Right atrium auricular region (tissue), 2 donors: Measurements from ENCODE around the gene VIPR1. TPM values are rescaled to one million over a fixed set of nuclear protein-coding genes. Genes with fewer than 3 reads are reported as not detected.

Source experiments
- DNase-seq: peaks from one replicate; pipeline ENCODE4 v3.0.0-alpha.2; 2019; ENCODE audit warnings: low spot score
- H3K27ac ChIP-seq, 2 donors: fragments of 200-600 bp; sonication (generic); 1 replicate in 1 of 2; 2 replicates in 1 of 2; pipeline ENCODE4 v1.5.1; 2016 to 2019
- H3K27me3 ChIP-seq, 2 donors: fragments of 200-600 bp; sonication (generic); one replicate each; pipeline versions ENCODE4 v1.5.1 to v1.6.0; 2017 to 2019
- H3K36me3 ChIP-seq: fragments of 200-600 bp; sonication (generic); one replicate; pipeline ENCODE4 v1.5.1; 2016
- H3K4me1 ChIP-seq, 2 donors: fragments of 200-600 bp; sonication (generic); one replicate each; pipeline versions ENCODE4 v1.5.1 to v1.6.0; 2017 to 2019
- H3K4me3 ChIP-seq, 2 donors: fragments of 200-600 bp; sonication (generic); 1 replicate in 1 of 2; 2 replicates in 1 of 2; pipeline ENCODE4 v1.5.1; 2017 to 2019; ENCODE audit warnings: mild to moderate bottlenecking in 1 of 2, moderate library complexity in 1 of 2
- H3K9me3 ChIP-seq, 2 donors: fragments of 200-600 bp; sonication (generic); one replicate each; pipeline ENCODE4 v1.5.1; 2019
- CTCF ChIP-seq, 2 donors: fragments of 200-600 bp; sonication (generic); IDR thresholded peaks; one replicate each; pipeline ENCODE4 v1.5.1; 2019; ENCODE audit warnings: antibody characterized with exemption in 2 of 2
- total RNA-seq, 2 donors: library from RNA; depleted of rRNA; stranded (reverse); fragments of >200 nt; gene quantifications; one replicate each; pipeline ENCODE4 v1.1.0, GENCODE V29; 2016

VIPR1 gene
- total RNA-seq, 2 donors from 2014 or later: 6.2 to 21.0 TPM

DNA sequence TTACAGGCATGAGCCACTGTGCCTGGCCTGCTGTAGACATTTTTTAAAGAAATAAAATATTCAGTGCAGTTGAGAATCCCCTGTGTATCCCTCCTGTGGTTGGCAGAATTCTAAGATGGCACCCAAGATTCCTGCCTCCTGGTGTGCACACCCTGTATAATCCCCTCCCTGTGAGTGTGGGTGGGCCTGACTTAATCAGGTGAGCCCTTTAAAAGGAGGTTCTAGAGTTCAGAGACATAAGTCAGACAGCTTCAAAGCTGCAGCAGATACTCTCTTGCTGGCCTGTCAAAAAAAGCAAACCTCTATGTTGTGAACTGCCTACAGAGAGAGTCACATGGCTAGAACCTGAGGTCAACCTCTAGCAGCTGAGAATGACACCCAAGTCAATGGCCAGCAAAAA lies 7.0 kb upstream of the VIPR1 start:
- H3K27me3 ChIP-seq: no peaks in the 10 kb centered on the region
- H3K4me1 ChIP-seq: peaks cover 0 to 5% of the 10 kb centered on the region in 2 donors
- no peaks in the 10 kb centered on the region for H3K9me3 ChIP-seq
- no peak for TF ChIP-seq CTCF (IDR thresholded peaks at IDR 0.05)
- H3K27ac ChIP-seq: no peak overlapping the region
- H3K4me3 ChIP-seq: no peak overlapping the region
- DNase-seq: no peak
- H3K36me3 ChIP-seq: no peaks in the 10 kb centered on the region

GRCh38 chr3:42497009-42497731 lies 5.3 kb upstream of the VIPR1 start:
- peak; percentile 36 for DNase-seq
- H3K9me3 ChIP-seq: no peaks in the 10 kb centered on the region
- H3K27ac ChIP-seq: no peak overlapping the region
- H3K4me3 ChIP-seq: no peak overlapping the region
- no peaks in the 10 kb centered on the region for H3K36me3 ChIP-seq
- no peak for TF ChIP-seq CTCF (IDR thresholded peaks at IDR 0.05)
- H3K4me1 ChIP-seq: peaks cover 0 to 11% of the 10 kb centered on the region in 2 donors
- H3K27me3 ChIP-seq: no peaks in the 10 kb centered on the region

- Histone ChIP-seq H3K27ac (no peak overlapping the region), H3K27me3 (no peaks in the 10 kb centered on the region), H3K4me3 (no peak overlapping the region), H3K36me3 (no peaks in the 10 kb centered on the region), H3K4me1 (peaks cover 0 to 20% of the 10 kb centered on the region in 2 donors), H3K9me3 (no peaks in the 10 kb centered on the region)
- DNase-seq: peak; percentile 38
- TF ChIP-seq CTCF (IDR thresholded peaks at IDR 0.05): no peak
Measured at GRCh38 chr3:42498034-42498433, 4.4 kb upstream of the VIPR1 start.

GRCh38 chr3:42498791-42499477 lies 3.5 kb upstream of the VIPR1 start:
- Histone ChIP-seq H3K9me3 (no peaks in the 10 kb centered on the region), H3K36me3 (no peaks in the 10 kb centered on the region), H3K27me3 (no peaks in the 10 kb centered on the region), H3K4me1 (peaks cover 0 to 23% of the 10 kb centered on the region in 2 donors), H3K27ac (no peak overlapping the region), H3K4me3 (no peak overlapping the region)
- peak; percentile 44 for DNase-seq
- TF ChIP-seq CTCF (IDR thresholded peaks at IDR 0.05): no peak

- H3K27me3 ChIP-seq: no peaks in the 10 kb centered on the region
- TF ChIP-seq CTCF (IDR thresholded peaks at IDR 0.05): no peak
- H3K27ac ChIP-seq: no peak overlapping the region
- H3K36me3 ChIP-seq: no peaks in the 10 kb centered on the region
- peaks cover 0 to 23% of the 10 kb centered on the region in 2 donors for H3K4me1 ChIP-seq
- H3K4me3 ChIP-seq: no peak overlapping the region
- DNase-seq: peak; percentile 34
- no peaks in the 10 kb centered on the region for H3K9me3 ChIP-seq
Measured at GRCh38 chr3:42499478-42499871, 3.0 kb upstream of the VIPR1 start.
